Activated T-cell treated with anti-CD3 and anti-CD28 coated beads for 4 hours (primary cell): Measurements from ENCODE around the gene C1orf210.

ENCODE experiments used
- DNase-seq: peaks from one replicate; pipeline ENCODE4 v3.0.0-alpha.2; 2020

C1orf210 gene

DNA sequence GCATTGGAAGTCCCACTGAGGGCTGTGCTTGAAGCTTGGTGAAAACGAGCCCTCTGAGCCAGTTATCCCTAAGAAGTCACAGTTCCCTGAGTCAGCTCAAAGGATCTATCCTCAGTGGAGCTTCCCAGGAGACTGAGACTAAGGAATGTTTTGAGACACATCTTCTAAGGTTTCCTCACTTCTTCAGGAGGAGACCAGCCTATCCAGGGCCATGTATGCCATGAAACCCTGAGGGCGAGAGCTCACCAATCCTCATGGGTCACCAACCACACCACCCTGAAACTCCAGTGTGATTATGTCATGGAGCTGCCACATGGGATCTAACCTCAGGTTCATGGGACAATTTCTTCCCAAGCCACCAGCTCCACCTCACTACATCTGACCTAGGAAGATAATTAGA, 7.8 kb upstream of the C1orf210 start:
- DNase-seq, result no peak

DNA sequence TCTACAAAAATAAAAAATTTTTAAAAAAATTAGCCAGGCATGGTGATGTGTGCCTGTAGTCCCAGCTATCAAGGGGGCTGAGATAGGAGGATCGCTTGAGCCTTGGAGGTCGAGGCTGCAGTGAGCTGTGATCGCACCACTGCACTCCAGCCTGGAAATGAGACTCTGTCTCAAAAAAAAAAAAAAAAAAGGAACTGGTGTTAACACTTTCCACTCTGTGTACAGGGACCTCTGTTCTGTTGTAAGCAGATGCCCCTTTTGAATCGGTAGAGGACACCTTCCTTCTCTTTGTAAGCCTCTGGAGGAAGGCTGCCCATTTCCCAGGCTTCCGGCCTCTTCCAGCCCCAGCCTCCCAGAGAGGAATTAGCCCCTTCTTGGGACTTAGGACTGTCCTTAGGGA, 7.3 kb upstream of the C1orf210 start:
- no peak for DNase-seq

GRCh38 chr1:43292216-43292615, 6.8 kb upstream of the C1orf210 start:
- DNase-seq, result no peak

GRCh38 chr1:43288785-43289706, 3.7 kb upstream of the C1orf210 start:
- DNase-seq, result no peak

DNA sequence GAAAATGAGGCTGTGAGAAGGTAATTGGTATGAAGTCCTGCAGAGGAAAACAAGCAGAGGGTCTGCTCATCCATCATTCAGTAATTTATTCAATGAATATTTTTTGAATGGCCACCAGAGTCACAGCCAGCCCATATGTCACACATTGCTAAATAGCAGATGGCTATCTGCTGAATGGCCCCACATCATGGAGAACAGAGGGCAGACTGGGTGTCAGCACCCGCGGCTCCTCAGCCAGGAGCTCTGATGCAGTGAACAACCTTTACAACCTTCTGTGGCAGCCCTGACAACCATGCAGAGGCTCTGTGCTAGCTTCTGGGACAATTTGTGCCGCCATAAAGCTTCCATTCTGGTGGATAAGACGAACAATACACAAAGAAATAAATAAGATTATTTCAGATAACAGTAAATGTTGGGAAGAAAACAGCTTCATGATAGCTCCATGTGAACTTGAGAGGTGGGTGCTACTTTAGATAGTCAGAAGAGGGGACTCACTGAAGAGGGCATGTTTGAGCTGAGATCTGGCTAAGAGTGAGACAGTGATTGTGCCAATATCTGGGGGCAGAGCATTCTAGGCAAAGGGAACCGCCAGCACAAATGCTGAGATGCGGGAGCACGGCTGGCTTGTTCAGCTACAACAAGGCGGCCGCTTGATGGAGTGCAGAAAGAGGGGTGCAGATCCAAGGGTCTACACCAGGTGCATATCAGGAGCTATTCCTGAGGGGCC, 2.8 kb upstream of the C1orf210 start:
- DNase-seq, result no peak

DNA sequence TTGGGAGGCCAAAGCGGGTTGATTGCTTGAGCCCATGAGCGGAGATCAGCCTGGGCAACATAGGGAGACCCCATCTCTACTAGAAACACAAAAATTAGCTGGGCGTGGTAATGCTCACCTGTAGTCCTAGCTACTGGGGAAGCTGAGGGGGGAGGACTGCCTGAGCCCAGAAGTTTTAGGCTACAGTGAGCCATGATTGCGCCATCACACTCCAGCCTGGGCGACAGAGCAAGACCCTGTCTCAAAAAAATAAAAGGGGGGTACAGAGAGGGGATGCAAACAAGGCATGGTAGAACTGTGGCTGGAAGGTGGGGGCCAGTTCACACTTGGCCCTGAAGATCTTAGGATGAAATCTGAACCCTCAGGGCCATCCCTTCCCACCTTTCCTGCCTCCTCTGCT, 1.2 kb upstream of the C1orf210 start:
- no peak for DNase-seq

GRCh38 chr1:43286115-43286514, 734 bp upstream of the C1orf210 start:
- DNase-seq, result no peak

DNA sequence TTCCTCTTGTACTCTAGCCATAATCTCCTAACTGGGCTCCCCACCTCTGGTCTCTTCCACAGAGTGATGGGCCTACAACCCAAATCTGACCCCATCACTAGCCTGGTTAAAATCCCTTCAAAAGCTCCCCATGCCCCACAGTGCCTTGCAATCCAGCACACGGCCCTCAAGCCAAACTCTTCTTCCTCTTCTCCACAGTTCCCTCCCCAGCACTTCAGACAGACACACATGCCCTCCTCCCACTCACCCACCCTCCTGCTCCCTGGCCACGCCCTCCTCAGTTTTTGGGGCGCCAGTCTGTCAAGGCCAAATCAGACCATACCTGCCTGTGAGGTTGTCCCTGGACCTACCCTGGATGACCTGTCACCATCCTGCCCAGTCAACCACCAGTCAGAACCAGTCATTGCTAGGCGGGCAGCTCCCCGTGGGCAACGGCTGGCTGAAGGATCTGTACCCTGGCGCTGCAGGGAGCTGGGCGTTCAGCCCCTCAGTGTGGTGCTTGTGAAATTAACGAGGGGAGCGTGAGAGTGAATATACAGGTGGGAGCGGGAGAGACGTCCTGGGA, 753 bp downstream of the C1orf210 start:
- DNase-seq, result no peak

DNA sequence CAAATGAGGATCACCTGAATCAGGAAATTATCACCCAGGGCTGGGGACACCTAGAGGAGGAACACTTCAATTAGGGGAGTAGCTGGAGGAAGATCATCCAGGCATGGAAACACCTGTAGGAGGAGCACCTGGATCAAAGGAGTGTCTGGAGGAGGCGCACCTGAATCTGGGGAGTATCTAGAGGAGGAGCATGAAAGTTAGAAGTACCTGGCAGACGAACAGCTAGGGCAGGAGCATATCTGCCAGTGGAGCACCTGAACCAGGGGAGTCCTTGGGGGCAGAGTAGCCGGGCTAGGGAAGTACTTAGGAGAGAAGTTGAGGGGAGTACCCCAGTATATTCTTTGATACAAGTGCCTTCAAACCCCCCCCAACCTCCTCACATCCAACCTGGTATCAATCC, 1.3 kb downstream of the C1orf210 start:
- no peak for DNase-seq

DNA sequence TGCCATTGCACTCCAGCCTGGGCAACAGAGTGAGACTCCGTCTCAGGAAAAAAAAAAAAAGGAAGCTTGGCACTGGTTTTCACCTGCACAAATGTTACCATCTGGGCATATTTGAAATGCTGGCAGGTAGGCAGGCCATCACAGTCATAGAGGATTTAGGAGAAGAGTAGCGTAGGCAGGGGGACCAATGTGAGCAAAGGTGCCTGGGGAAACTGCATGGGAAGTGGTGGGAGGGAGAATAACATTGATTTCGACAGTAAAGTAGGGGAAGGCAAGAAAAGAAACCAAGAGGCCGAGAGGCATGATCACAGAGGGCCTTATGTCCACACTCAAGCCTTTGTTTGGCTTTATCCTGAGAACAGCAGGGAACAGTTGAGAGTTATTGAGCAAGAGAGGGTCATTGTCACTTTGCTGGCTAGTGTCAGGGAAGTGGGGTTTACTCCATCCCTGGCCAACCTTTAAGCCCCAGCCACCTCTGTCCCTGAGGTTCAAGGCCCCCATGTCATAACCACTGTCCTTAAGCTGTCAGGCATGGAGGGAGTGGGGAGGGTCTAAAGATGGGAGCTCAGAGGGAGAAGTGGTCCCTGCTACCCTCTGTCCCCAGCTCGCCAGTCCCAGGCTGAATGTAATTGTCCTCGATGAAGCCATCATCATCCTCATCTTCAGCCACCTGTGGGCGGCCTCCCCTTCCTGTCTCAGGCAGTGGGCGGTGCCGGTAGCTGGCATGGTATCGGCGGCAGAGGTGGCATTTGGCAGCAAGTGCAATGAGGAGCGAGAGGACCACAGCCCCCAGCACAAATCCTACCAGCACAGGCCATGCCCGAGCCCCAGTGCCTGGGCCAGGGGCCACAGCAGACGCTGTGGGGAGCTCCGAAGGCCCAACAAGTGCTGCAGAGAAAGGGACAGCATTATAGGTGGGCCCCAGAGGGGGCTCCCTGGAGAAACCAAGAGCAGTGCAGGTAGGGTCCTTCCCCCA, 2.9 kb downstream of the C1orf210 start:
- no peak for DNase-seq

DNA sequence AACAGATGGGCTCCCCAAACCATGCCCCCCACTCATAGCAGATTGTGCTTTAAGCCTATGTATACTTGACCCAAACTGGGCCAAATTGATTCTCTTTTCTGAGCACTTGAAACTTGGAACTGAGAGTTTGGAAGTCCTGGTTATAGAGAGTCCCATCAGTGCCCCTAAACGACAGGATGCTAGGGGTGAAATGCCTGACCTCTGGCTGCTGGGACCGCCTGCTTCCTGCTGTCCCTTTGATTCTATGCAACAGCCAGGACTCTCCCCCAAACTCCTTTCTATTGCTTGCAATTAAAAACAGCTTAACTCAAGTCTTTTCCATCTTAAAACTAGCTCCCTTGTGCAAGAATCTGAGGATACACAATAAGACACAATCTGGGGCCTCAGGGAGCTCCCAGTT, 4.7 kb downstream of the C1orf210 start:
- DNase-seq, result no peak

DNA sequence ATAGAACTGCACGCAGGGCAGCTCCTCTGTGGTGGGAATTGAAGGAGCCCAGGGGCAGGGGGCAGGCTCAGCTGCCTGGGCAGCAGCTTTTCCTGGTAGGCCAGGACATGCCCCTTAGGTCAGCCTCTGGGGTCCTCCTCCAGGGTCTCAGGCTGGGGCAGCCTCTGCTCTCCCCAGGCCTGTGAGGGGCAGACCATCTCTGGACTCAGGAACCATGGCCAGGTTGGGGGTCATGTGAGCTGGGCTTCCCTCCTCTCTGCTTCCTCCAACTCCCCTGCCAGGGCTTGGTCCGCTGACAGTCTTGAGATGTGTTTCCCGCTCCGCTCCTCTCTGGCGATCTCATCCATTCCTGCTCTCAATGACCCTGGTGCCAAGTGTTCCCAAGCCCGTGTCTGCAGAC, 5.7 kb downstream of the C1orf210 start:
- DNase-seq, result no peak

DNA sequence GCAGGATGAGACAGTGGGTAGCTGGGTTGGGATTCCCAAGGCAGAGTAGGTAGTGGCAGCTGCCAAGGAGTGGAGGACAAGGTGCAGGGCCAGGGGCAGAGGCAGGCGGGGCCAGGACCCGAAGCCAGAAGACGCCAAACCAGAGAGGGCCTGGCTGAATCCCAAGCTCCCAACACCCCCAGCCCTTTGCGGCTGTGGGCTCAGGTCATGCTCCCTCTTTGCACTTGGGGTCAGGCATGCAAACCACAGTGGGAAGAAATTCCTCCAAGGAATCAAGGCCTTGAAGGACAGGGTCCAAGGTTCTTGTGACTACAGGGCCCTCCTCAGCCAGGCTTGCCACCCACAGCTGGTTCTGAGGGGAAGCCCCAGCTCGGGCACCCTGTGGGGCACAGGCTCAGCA, 6.2 kb downstream of the C1orf210 start:
- no peak for DNase-seq

GRCh38 chr1:43277116-43277876, 8.1 kb downstream of the C1orf210 start:
- DNase-seq, result no peak

- DNase-seq, result no peak
These were observed 8.7 kb downstream of the C1orf210 start for GRCh38 chr1:43276673-43277072.

GRCh38 chr1:43275826-43276620, 9.4 kb downstream of the C1orf210 start:
- DNase-seq, result no peak

- DNase-seq, result no peak
These were observed 10.6 kb downstream of the C1orf210 start for GRCh38 chr1:43274804-43275180.

- DNase-seq, result no peak
These were observed 11.1 kb downstream of the C1orf210 start for GRCh38 chr1:43274125-43274803.

GRCh38 chr1:43273708-43274107, 11.7 kb downstream of the C1orf210 start:
- DNase-seq, result no peak
